AG04450 (cell line): ENCODE measurements around the gene OSBPL2. TPM values are rescaled to one million over a fixed set of nuclear protein-coding genes. Genes with fewer than 3 reads are reported as not detected.

Experiments
- CTCF ChIA-PET: fragments of 300-600, 350-600 bp; formaldehyde crosslinking; extraction: SDS; loops from one replicate; lab custom pipeline; 2022; ENCODE audit warnings: antibody characterized with exemption, inconsistent platforms; lab: Charles Lee
- POLR2A ChIA-PET: fragments of 350-600 bp; formaldehyde crosslinking; extraction: SDS; loops from one replicate; lab custom pipeline; 2021; ENCODE audit warnings: antibody characterized with exemption, inconsistent platforms; lab: Yijun Ruan, JAX
- DNase-seq: peaks from one replicate; pipeline ENCODE4 v3.0.0-alpha.2; 2011; ENCODE audit warnings: low read depth, low spot score
- H3K27ac ChIP-seq: one replicate; pipeline ENCODE4 v1.5.1; 2012; ENCODE audit warnings: low read depth, low read length, control low read depth
- H3K27me3 ChIP-seq: one replicate; pipeline ENCODE4 v1.6.0; 2012; ENCODE audit warnings: low read length; ENCODE audit not compliant: control insufficient read depth, insufficient read depth
- H3K4me3 ChIP-seq: 2 replicates; pipeline ENCODE4 v1.5.1; 2011; ENCODE audit warnings: mild to moderate bottlenecking, low read depth, low read length, control low read depth
- H3K9me3 ChIP-seq: 2 replicates; pipeline ENCODE4 v1.5.1; 2012; ENCODE audit warnings: low read length; ENCODE audit not compliant: control insufficient read depth, insufficient read depth
- CTCF ChIP-seq: IDR thresholded peaks from 2 replicates; pipeline ENCODE4 v1.5.1; 2011; ENCODE audit warnings: low read depth, low read length, control low read depth, inconsistent platforms
- polyA plus RNA-seq: library from polyadenylated mRNA; depleted of rRNA; stranded (reverse); fragments of >200 nt; gene quantifications from 2 replicates; pipeline ENCODE4 v1.2.3, GENCODE V29; 2011

OSBPL2 gene
- polyA plus RNA-seq, 1 experiment, result 18.5 TPM

DNA sequence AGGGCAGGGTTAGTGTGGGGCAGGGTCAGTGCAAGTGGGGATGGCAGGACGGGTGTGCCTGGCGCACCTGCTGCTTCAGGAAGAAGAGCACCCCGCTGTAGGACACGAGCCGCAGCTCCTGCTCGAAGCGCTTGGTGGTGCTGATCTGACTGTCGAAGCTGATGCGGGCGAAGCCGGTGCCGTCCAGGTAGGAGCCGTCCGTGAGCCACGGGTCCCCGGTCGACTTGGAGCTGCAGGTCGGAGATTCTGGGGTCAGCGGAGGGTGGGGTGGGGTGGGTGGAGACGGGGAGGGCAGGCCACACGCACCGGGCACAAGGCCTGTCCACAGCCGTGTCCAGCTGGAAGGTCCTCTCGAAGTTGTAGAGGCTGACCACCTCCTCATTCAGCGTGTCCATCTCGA lies 74.7 kb downstream of the OSBPL2 start:
- TF ChIP-seq CTCF, result no peak
- no peaks in the 10 kb centered on the region for H3K27me3 ChIP-seq
- no peak overlapping the region for H3K4me3 ChIP-seq
- peaks cover 5% of the 10 kb centered on the region; the same call in 1 of the 2 replicates for H3K9me3 ChIP-seq
- DNase-seq, result no peak
- ChIA-PET CTCF (interaction anchor here (0.7 kb wide), 1 partner anchor 97 kb away, joined by 4 read pairs; no protein-coding TSS in a partner anchor), POLR2A (no interaction called here)
- H3K27ac ChIP-seq, result no peak overlapping the region

- no peak overlapping the region for H3K27ac ChIP-seq
These were observed 75.4 kb downstream of the OSBPL2 start for GRCh38 chr20:62313460-62314338.

GRCh38 chr20:62314339-62314638 lies 76.0 kb downstream of the OSBPL2 start:
- CTCF ChIA-PET, result no interaction called here
- DNase-seq, result no peak
- H3K9me3 ChIP-seq, result peaks cover 17% of the 10 kb centered on the region; the same call in 1 of the 2 replicates
- H3K4me3 ChIP-seq, result no peak overlapping the region
- no peak overlapping the region for H3K27ac ChIP-seq
- H3K27me3 ChIP-seq, result no peaks in the 10 kb centered on the region
- no peak for TF ChIP-seq CTCF
- POLR2A ChIA-PET, result no interaction called here

More at GRCh38 chr20:62313460-62314338, 75.4 kb downstream of the OSBPL2 start:
- Histone ChIP-seq H3K9me3 (peaks cover 11% of the 10 kb centered on the region; the same call in 1 of the 2 replicates), H3K4me3 (no peak overlapping the region), H3K27me3 (no peaks in the 10 kb centered on the region)
- DNase-seq, result no peak
- ChIA-PET POLR2A (no interaction called here), CTCF (no interaction called here)
- TF ChIP-seq CTCF, result no peak

GRCh38 chr20:62314711-62315302 lies 76.5 kb downstream of the OSBPL2 start:
- CTCF ChIA-PET, result no interaction called here

More at GRCh38 chr20:62314711-62315302, 76.5 kb downstream of the OSBPL2 start:
- DNase-seq, result no peak
- Histone ChIP-seq H3K4me3 (no peak overlapping the region), H3K27ac (no peak overlapping the region), H3K27me3 (no peaks in the 10 kb centered on the region), H3K9me3 (peaks cover 20% of the 10 kb centered on the region; the same call in 1 of the 2 replicates)
- TF ChIP-seq CTCF, result no peak
- POLR2A ChIA-PET, result no interaction called here
